Keratinocyte (primary cell): ENCODE data around the gene DHH. TPM values are rescaled to one million over a fixed set of nuclear protein-coding genes. Genes with fewer than 3 reads are reported as not detected.

ENCODE experiments used
- DNase-seq: peaks from one replicate; pipeline ENCODE4 v3.0.0-alpha.2; 2011; ENCODE audit warnings: low read depth, missing footprints, low spot score
- FAIRE-seq: peaks from 2 replicates; lab custom pipeline; 2011; peaks lifted over from hg19 to GRCh38; lab: Jason Lieb, UNC
- H2AFZ ChIP-seq: 2 replicates; pipeline ENCODE4 v1.6.0; 2012; ENCODE audit warnings: low read length, control low read depth, inconsistent platforms; ENCODE audit not compliant: control insufficient read depth
- H3K27ac ChIP-seq: 2 replicates; pipeline ENCODE4 v1.5.1; 2011; ENCODE audit warnings: low read length; ENCODE audit not compliant: control insufficient read depth, insufficient read depth
- H3K27me3 ChIP-seq: 3 replicates; pipeline ENCODE4 v1.6.0; 2011; ENCODE audit warnings: low read length; ENCODE audit not compliant: control insufficient read depth, insufficient read depth; ENCODE audit errors: extremely low read depth
- H3K36me3 ChIP-seq, 2 experiments: 2 replicates in 1 of 2; 3 replicates in 1 of 2; pipeline ENCODE4 v1.5.1; 2011; ENCODE audit warnings: low read length in 2 of 2, mild to moderate bottlenecking in 1 of 2; ENCODE audit not compliant: control insufficient read depth in 2 of 2, insufficient read depth in 2 of 2; ENCODE audit errors: extremely low read depth in 1 of 2
- H3K4me1 ChIP-seq: 3 replicates; pipeline ENCODE4 v1.5.1; 2011; ENCODE audit warnings: low read length; ENCODE audit not compliant: control insufficient read depth, insufficient read depth; ENCODE audit errors: extremely low read depth
- H3K4me2 ChIP-seq: 3 replicates; pipeline ENCODE4 v1.6.0; 2011; ENCODE audit warnings: low read depth, low read length; ENCODE audit not compliant: control insufficient read depth, insufficient read depth; ENCODE audit errors: extremely low read depth
- H3K4me3 ChIP-seq, 3 experiments: fragments of 200-600 bp in 1 of 3; sonication (generic) in 1 of 3; 2 replicates in 2 of 3; 3 replicates in 1 of 3; pipeline ENCODE4 v1.5.1; 2011 to 2016; ENCODE audit warnings: low read length in 3 of 3, mild to moderate bottlenecking in 3 of 3, control low read depth in 2 of 3, inconsistent platforms in 1 of 3, low read depth in 1 of 3, mixed read lengths in 1 of 3, mixed run types in 1 of 3, moderate library complexity in 1 of 3; ENCODE audit not compliant: control insufficient read depth in 2 of 3, insufficient read depth in 2 of 3; ENCODE audit errors: extremely low read depth in 1 of 3
- H3K79me2 ChIP-seq: 2 replicates; pipeline ENCODE4 v1.6.0; 2012; ENCODE audit warnings: low read length; ENCODE audit not compliant: control insufficient read depth, insufficient read depth
- H3K9ac ChIP-seq: 3 replicates; pipeline ENCODE4 v1.6.0; 2011; ENCODE audit warnings: low read length; ENCODE audit not compliant: control insufficient read depth, insufficient read depth; ENCODE audit errors: extremely low read depth
- H3K9me1 ChIP-seq: 3 replicates; pipeline ENCODE4 v1.6.0; 2011; ENCODE audit warnings: low read length; ENCODE audit not compliant: control insufficient read depth, insufficient read depth; ENCODE audit errors: extremely low read depth
- H3K9me3 ChIP-seq: 2 replicates; pipeline ENCODE4 v1.5.1; 2012; ENCODE audit warnings: low read depth, low read length; ENCODE audit not compliant: control insufficient read depth
- H4K20me1 ChIP-seq: 3 replicates; pipeline ENCODE4 v1.6.0; 2011; ENCODE audit warnings: low read length; ENCODE audit not compliant: control insufficient read depth, insufficient read depth; ENCODE audit errors: extremely low read depth
- CTCF ChIP-seq, 3 experiments: IDR thresholded peaks in 1 of 3; conservative IDR thresholded peaks in 1 of 3; optimal IDR thresholded peaks in 1 of 3; 2 replicates in 2 of 3; 3 replicates in 1 of 3; pipeline versions ENCODE3 to v1.5.1; 2011; ENCODE audit warnings: low read length in 3 of 3, mild to moderate bottlenecking in 3 of 3, moderate library complexity in 2 of 3, control low read depth in 1 of 3, inconsistent platforms in 1 of 3; ENCODE audit not compliant: insufficient read depth in 2 of 3; ENCODE audit errors: extremely low read depth in 1 of 3
- EZH2 ChIP-seq: IDR thresholded peaks from one replicate; pipeline ENCODE4 v1.6.1; 2012; ENCODE audit warnings: inconsistent platforms, mild to moderate bottlenecking, low read length, moderate library complexity
- dilution Hi-C: fragments of 300-500 bp; cut with MboI; formaldehyde crosslinking; loops from one replicate; pipeline ENCODE4 v1.7.0; 2020; ENCODE audit warnings: low sequenced_read_pairs; ENCODE audit not compliant: extremely low pct_ligation_motif_present
- polyA plus RNA-seq, 5 experiments: library from polyadenylated mRNA; depleted of rRNA in 3 of 5; stranded (reverse) in 3 of 5; stranded (forward) in 1 of 5; unstranded in 1 of 5; fragments of >200 nt; gene quantifications; 1 replicate in 1 of 5; 2 replicates in 3 of 5; 3 replicates in 1 of 5; pipeline versions ENCODE4 v1.2.1 to v1.2.3, GENCODE V29; 2011 to 2012; ENCODE audit warnings: missing spikeins in 2 of 5, low read depth in 1 of 5, low replicate concordance in 1 of 5

DHH gene
- polyA plus RNA-seq, 1 donor (not counting 4 experiments of a cell fraction or from before 2014, with no cell fraction given) = not detected

DNA sequence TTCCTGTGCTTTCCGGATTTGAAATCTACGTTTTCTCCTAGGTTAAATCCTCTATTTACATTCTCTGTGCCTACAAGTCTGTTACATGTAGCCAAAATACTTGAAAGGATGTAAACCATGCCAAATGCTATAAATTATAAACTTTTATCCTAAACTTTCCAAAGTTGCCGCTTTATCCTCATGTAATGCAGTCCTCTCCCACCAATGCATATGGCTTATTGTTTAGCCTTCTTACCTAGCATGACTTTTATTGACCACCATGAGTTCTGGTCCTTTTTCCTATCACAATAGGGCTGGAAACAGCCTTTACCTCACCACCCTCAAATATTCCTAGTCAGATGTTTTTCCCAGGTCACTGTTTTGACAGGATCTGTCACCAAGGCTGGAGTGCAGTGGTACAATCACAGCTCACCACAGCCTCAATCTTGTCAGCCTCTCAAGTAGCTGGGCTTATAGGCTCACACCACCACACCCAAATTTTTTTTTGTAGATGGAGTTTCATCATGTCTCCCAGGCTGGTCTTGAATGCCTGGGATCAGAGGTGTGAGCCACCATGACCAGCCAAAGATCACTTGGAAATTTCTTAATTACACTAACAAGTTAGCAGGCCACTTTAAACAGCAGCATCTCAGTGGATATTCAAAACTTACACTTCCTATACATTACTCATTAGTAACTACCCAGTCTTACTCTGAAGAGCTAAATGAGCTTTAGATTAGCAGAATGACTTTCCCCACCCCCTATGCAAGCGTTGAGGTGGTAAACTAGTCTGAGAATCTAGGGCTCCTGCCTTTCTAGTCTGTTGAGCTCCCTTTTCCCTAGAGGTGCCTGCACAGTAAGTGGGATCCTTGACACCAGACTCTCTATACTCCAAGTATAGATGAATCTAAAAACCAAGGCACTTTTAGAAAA, 32.5 kb upstream of the DHH start:
- DNase-seq (no peak), FAIRE-seq (no peak)
- Histone ChIP-seq H2AFZ (no peak overlapping the region), H3K4me3 (no peak overlapping the region), H3K27me3 (no peaks in the 10 kb centered on the region), H3K36me3 (peaks cover 8 to 21% of the 10 kb centered on the region in 2 experiments), H3K9me3 (no peaks in the 10 kb centered on the region), H3K9me1 (no peaks in the 10 kb centered on the region), H3K9ac (no peak overlapping the region), H3K4me1 (peaks cover 14% of the 10 kb centered on the region), H3K27ac (no peak overlapping the region), H4K20me1 (peaks cover 8% of the 10 kb centered on the region), H3K4me2 (no peak overlapping the region), H3K79me2 (peaks cover 22% of the 10 kb centered on the region)
- TF ChIP-seq EZH2 = no peak
- TF ChIP-seq CTCF (optimal IDR thresholded peaks at IDR 0.05 in 1 of 3, IDR thresholded peaks at IDR 0.05 in 1 of 3, conservative IDR thresholded peaks at IDR 0.05 in 1 of 3; ENCODE audit: extremely low read depth in 1 of 3, insufficient read depth in 2 of 3, low read length in 3 of 3) = no peak
- dilution Hi-C loops = no loop called here

DNA sequence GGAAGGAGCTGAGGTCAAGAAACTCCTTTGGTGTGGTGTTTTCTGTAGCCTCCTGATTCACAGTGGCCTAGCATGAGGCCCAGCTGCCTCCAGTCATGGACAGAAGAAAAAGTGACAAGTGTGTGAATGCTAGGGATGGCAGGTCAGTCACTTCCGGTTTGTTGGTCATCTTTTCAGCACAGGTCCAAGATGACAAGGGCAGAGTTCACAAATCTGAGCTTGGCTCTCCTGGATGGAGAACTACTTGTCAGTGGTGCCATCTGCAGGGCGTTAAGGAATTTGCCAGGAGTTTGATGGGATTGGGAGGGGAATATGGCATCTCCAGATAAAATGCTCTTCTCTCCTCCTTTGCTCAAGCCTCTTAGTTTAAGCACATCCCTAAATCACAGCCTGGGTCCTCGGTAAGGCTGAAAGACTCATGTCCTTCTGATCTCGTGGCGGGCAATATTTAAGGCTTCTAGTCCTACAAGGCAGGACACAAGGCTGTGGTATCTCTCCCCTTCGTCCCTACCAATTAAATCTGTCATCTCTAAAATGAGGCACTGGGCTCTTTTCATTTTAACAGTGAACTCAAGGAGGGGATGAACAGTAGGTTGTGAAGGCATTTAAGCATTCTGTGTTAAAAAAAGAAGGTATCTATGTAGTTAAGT, 26.6 kb upstream of the DHH start:
- H3K9me3 ChIP-seq = no peaks in the 10 kb centered on the region
- FAIRE-seq (peak; percentile 86), DNase-seq (no peak)
- no peak overlapping the region for H2AFZ ChIP-seq
- H3K9ac ChIP-seq = no peak overlapping the region
- no peaks in the 10 kb centered on the region for H4K20me1 ChIP-seq
- no peaks in the 10 kb centered on the region for H3K79me2 ChIP-seq
- no peak overlapping the region for H3K27ac ChIP-seq
- no peaks in the 10 kb centered on the region for H3K27me3 ChIP-seq
- H3K36me3 ChIP-seq = no peaks in the 10 kb centered on the region
- H3K4me1 ChIP-seq = no peaks in the 10 kb centered on the region
- no peak overlapping the region for H3K4me2 ChIP-seq
- no peaks in the 10 kb centered on the region for H3K9me1 ChIP-seq
- no peak overlapping the region for H3K4me3 ChIP-seq
- TF ChIP-seq CTCF (optimal IDR thresholded peaks at IDR 0.05 in 1 of 3, IDR thresholded peaks at IDR 0.05 in 1 of 3, conservative IDR thresholded peaks at IDR 0.05 in 1 of 3; ENCODE audit: extremely low read depth in 1 of 3, insufficient read depth in 2 of 3, low read length in 3 of 3) (peak; percentile 68 to 83 (median 81)), EZH2 (no peak)
- dilution Hi-C loops = no loop called here
